Naive thymus-derived CD4-positive, alpha-beta T cell (primary cell): ENCODE measurements around the gene SATB2. TPM values are rescaled to one million over a fixed set of nuclear protein-coding genes. Genes with fewer than 3 reads are reported as not detected.
A peak's percentile ranks its signal among the peaks of the same experiment; 100 is the strongest.

ENCODE experiments used
- ATAC-seq: fragments of 150-1000 bp; cut with Tn5 transposase; 2 replicates; pipeline ENCODE4 v1.10.0; 2021; ENCODE audit warnings: mild to moderate bottlenecking, moderate library complexity
- CTCF ChIA-PET: fragments of 350-600 bp; sonication (Branson Sonifier 250); formaldehyde crosslinking; loops from one replicate; lab custom pipeline; 2021; ENCODE audit warnings: antibody characterized with exemption; lab: Charles Lee
- POLR2A ChIA-PET: fragments of 350-600 bp; sonication (Branson Sonifier 250); formaldehyde crosslinking; loops from one replicate; lab custom pipeline; 2021; ENCODE audit warnings: antibody characterized with exemption, inconsistent platforms; lab: Charles Lee
- DNase-seq, 9 donors: peaks; one replicate each; pipeline versions ENCODE4 v3.0.0 to v3.0.0-alpha.2; 2020 to 2022; ENCODE audit warnings: mixed read lengths in 1 of 9
- H3K27ac ChIP-seq: one replicate; pipeline ENCODE4 v1.7.0; 2013; ENCODE audit warnings: mild to moderate bottlenecking, low read depth, low read length, moderate library complexity
- H3K27me3 ChIP-seq, 2 donors: one replicate each; pipeline ENCODE4 v1.7.0; 2013; ENCODE audit warnings: low read length in 2 of 2, mild to moderate bottlenecking in 2 of 2, moderate library complexity in 2 of 2; ENCODE audit not compliant: control insufficient read depth in 2 of 2, insufficient read depth in 2 of 2
- H3K36me3 ChIP-seq, 3 experiments: 1 replicate in 2 of 3; 2 replicates in 1 of 3; pipeline ENCODE4 v1.7.0; 2013; ENCODE audit warnings: low read length in 3 of 3, mild to moderate bottlenecking in 3 of 3, moderate library complexity in 1 of 3; ENCODE audit not compliant: insufficient read depth in 3 of 3, control insufficient read depth in 2 of 3
- H3K4me1 ChIP-seq, 2 donors: one replicate each; pipeline ENCODE4 v1.7.0; 2013; ENCODE audit warnings: low read length in 2 of 2, mild to moderate bottlenecking in 2 of 2, moderate library complexity in 1 of 2; ENCODE audit not compliant: control insufficient read depth in 2 of 2, insufficient read depth in 2 of 2
- H3K4me3 ChIP-seq: 2 replicates; pipeline ENCODE4 v1.7.0; 2013; ENCODE audit warnings: mild to moderate bottlenecking, low read length
- H3K9me3 ChIP-seq, 3 experiments: 1 replicate in 2 of 3; 2 replicates in 1 of 3; pipeline ENCODE4 v1.7.0; 2013; ENCODE audit warnings: low read length in 3 of 3; ENCODE audit not compliant: control insufficient read depth in 2 of 3
- H3K27ac Mint-ChIP-seq, 9 donors: one replicate each; pipeline ENCODE4 v1.8.0; 2020 to 2022; ENCODE audit warnings: mixed read lengths in 9 of 9, mild to moderate bottlenecking in 8 of 9, moderate library complexity in 5 of 9, inconsistent platforms in 2 of 9
- H3K27me3 Mint-ChIP-seq, 5 donors: one replicate each; pipeline ENCODE4 v1.8.0; 2021 to 2022; ENCODE audit warnings: mixed read lengths in 5 of 5, mild to moderate bottlenecking in 1 of 5
- H3K36me3 Mint-ChIP-seq, 5 donors: one replicate each; pipeline ENCODE4 v1.8.0; 2020 to 2022; ENCODE audit warnings: mixed read lengths in 5 of 5, mild to moderate bottlenecking in 3 of 5, inconsistent platforms in 1 of 5
- H3K4me1 Mint-ChIP-seq, 7 donors: one replicate each; pipeline ENCODE4 v1.8.0; 2020 to 2022; ENCODE audit warnings: mixed read lengths in 7 of 7, mild to moderate bottlenecking in 3 of 7, inconsistent platforms in 1 of 7
- H3K4me3 Mint-ChIP-seq, 10 donors: one replicate each; pipeline ENCODE4 v1.8.0; 2020 to 2022; ENCODE audit warnings: mild to moderate bottlenecking in 10 of 10, mixed read lengths in 10 of 10, moderate library complexity in 6 of 10, inconsistent platforms in 2 of 10
- H3K9me3 Mint-ChIP-seq, 11 donors: one replicate each; pipeline ENCODE4 v1.8.0; 2020 to 2022; ENCODE audit warnings: mixed read lengths in 11 of 11, mild to moderate bottlenecking in 4 of 11, inconsistent platforms in 1 of 11, moderate library complexity in 1 of 11
- intact Hi-C, 2 donors: fragments of 100-400 bp; cut with micrococcal nuclease; formaldehyde crosslinking; loops; one replicate each; pipeline ENCODE4 v1.15.1; 2023
- polyA plus RNA-seq, 2 donors: library from polyadenylated mRNA; unstranded; fragments of 300-500 nt; fragmentation: Illumina TruSeq; gene quantifications; one replicate each; pipeline ENCODE4 v1.2.3, GENCODE V29; 2021
- total RNA-seq, 6 experiments: library from RNA in 5 of 6; stranded (reverse) in 5 of 6; gene quantifications; 1 replicate in 5 of 6; 2 replicates in 1 of 6; pipeline ENCODE4 v1.2.3 and lab custom pipeline; 2021 to 2026

SATB2 gene
- total and polyA plus RNA-seq, 7 experiments from 2014 or later, result 0.05 to 0.96 (median 0.32) TPM; not detected in 4

GRCh38 chr2:199466692-199467065, 8.9 kb upstream of the SATB2 start:
- Mint-ChIP-seq H3K9me3 (peaks cover 0 to 25% (median 11%) of the 10 kb centered on the region in 11 donors), H3K27me3 (peaks cover 66 to 91% (median 71%) of the 10 kb centered on the region in 5 donors), H3K36me3 (peaks cover 0 to 13% (median 0%) of the 10 kb centered on the region in 5 donors), H3K27ac (no peak overlapping the region), H3K4me3 (peak overlapping the region in 1 of 10 donors; percentile 13), H3K4me1 (peaks cover 3 to 69% (median 34%) of the 10 kb centered on the region in 7 donors)
- H3K27ac ChIP-seq, result no peak overlapping the region
- ATAC-seq, result no peak
- H3K9me3 ChIP-seq, result peaks cover 0 to 7% (median 0%) of the 10 kb centered on the region in 3 experiments
- H3K36me3 ChIP-seq, result no peaks in the 10 kb centered on the region
- intact Hi-C loops, result loop anchor here in 1 of 2 donors (10.0 kb wide), 1 partner anchor 1058 kb away; the partner anchor contains the start of gene SGO2
- CTCF ChIA-PET, result no interaction called here
- H3K4me1 ChIP-seq, result peaks cover 4 to 31% of the 10 kb centered on the region in 2 donors
- H3K27me3 ChIP-seq, result peaks cover 14 to 61% of the 10 kb centered on the region in 2 donors
- H3K4me3 ChIP-seq, result no peak overlapping the region
- no peak for DNase-seq
- POLR2A ChIA-PET, result no interaction called here

- Histone ChIP-seq H3K4me3 (no peak overlapping the region), H3K27ac (no peak overlapping the region), H3K9me3 (peaks cover 0 to 9% (median 0%) of the 10 kb centered on the region in 3 experiments), H3K4me1 (peaks cover 4 to 31% of the 10 kb centered on the region in 2 donors), H3K36me3 (no peaks in the 10 kb centered on the region), H3K27me3 (peaks cover 19 to 65% of the 10 kb centered on the region in 2 donors)
- no peak overlapping the region for H3K4me3 Mint-ChIP-seq
- H3K27me3 Mint-ChIP-seq, result peaks cover 69 to 91% (median 73%) of the 10 kb centered on the region in 5 donors
- H3K27ac Mint-ChIP-seq, result peak overlapping the region in 2 of 9 donors; percentile 20 to 59
- no peak for DNase-seq
- H3K36me3 Mint-ChIP-seq, result peaks cover 0 to 13% (median 0%) of the 10 kb centered on the region in 5 donors
- ATAC-seq, result no peak
- peaks cover 0 to 31% (median 14%) of the 10 kb centered on the region in 11 donors for H3K9me3 Mint-ChIP-seq
- CTCF ChIA-PET, result no interaction called here
- H3K4me1 Mint-ChIP-seq, result peaks cover 3 to 68% (median 33%) of the 10 kb centered on the region in 7 donors
- POLR2A ChIA-PET, result no interaction called here
- intact Hi-C loops, result loop anchor here in 1 of 2 donors (10.0 kb wide), 1 partner anchor 1059 kb away; the partner anchor contains the start of gene SGO2
Observed at GRCh38 chr2:199465988-199466691, 8.4 kb upstream of the SATB2 start.

- intact Hi-C loops, result loop anchor here in 1 of 2 donors (10.0 kb wide), 1 partner anchor 1059 kb away; the partner anchor contains the start of gene SGO2
- ATAC-seq (no peak), DNase-seq (no peak)
- H3K4me3 Mint-ChIP-seq, result peak overlapping the region in 6 of 10 donors; percentile 30 to 77 (median 62)
- H3K27me3 Mint-ChIP-seq, result peaks cover 69 to 90% (median 73%) of the 10 kb centered on the region in 5 donors
- H3K36me3 Mint-ChIP-seq, result peaks cover 0 to 13% (median 4%) of the 10 kb centered on the region in 5 donors
- peaks cover 0 to 38% (median 14%) of the 10 kb centered on the region in 11 donors for H3K9me3 Mint-ChIP-seq
- Histone ChIP-seq H3K27me3 (peaks cover 19 to 67% of the 10 kb centered on the region in 2 donors), H3K9me3 (peaks cover 0 to 9% (median 0%) of the 10 kb centered on the region in 3 experiments), H3K4me3 (no peak overlapping the region), H3K36me3 (no peaks in the 10 kb centered on the region), H3K4me1 (peaks cover 4 to 26% of the 10 kb centered on the region in 2 donors), H3K27ac (no peak overlapping the region)
- H3K4me1 Mint-ChIP-seq, result peaks cover 5 to 62% (median 33%) of the 10 kb centered on the region in 7 donors
- CTCF ChIA-PET, result no interaction called here
- POLR2A ChIA-PET, result no interaction called here
- peak overlapping the region in 3 of 9 donors; percentile 1 to 80 (median 67) for H3K27ac Mint-ChIP-seq
Observed at GRCh38 chr2:199465390-199465789, 7.7 kb upstream of the SATB2 start.

GRCh38 chr2:199464606-199465352, 7.0 kb upstream of the SATB2 start:
- Histone ChIP-seq H3K27me3 (peaks cover 19 to 67% of the 10 kb centered on the region in 2 donors), H3K27ac (no peak overlapping the region), H3K9me3 (peaks cover 0 to 9% (median 0%) of the 10 kb centered on the region in 3 experiments), H3K4me3 (no peak overlapping the region), H3K36me3 (no peaks in the 10 kb centered on the region), H3K4me1 (peaks cover 8 to 31% of the 10 kb centered on the region in 2 donors)
- CTCF ChIA-PET, result interaction anchor here (0.6 kb wide), 2 partner anchors 1101 to 1762 kb away, joined by 3 to 4 read pairs; no protein-coding TSS in a partner anchor
- peaks cover 11 to 62% (median 35%) of the 10 kb centered on the region in 7 donors for H3K4me1 Mint-ChIP-seq
- peaks cover 0 to 13% (median 4%) of the 10 kb centered on the region in 5 donors for H3K36me3 Mint-ChIP-seq
- intact Hi-C loops, result loop anchor here in 1 of 2 donors (10.0 kb wide), 1 partner anchor 1060 kb away; the partner anchor contains the start of gene SGO2
- H3K27me3 Mint-ChIP-seq, result peaks cover 70 to 90% (median 73%) of the 10 kb centered on the region in 5 donors
- no peak for ATAC-seq
- POLR2A ChIA-PET, result no interaction called here
- DNase-seq, result no peak
- peak overlapping the region; percentile 26 to 77 (median 62) for H3K4me3 Mint-ChIP-seq
- peaks cover 0 to 43% (median 14%) of the 10 kb centered on the region in 11 donors for H3K9me3 Mint-ChIP-seq
- peak overlapping the region in 4 of 9 donors; percentile 1 to 80 (median 55) for H3K27ac Mint-ChIP-seq

GRCh38 chr2:199463708-199464605, 6.2 kb upstream of the SATB2 start:
- H3K36me3 Mint-ChIP-seq, result peaks cover 0 to 13% (median 4%) of the 10 kb centered on the region in 5 donors
- no peak for ATAC-seq
- no peak overlapping the region for H3K27ac Mint-ChIP-seq
- Histone ChIP-seq H3K4me1 (peaks cover 10 to 25% of the 10 kb centered on the region in 2 donors), H3K27ac (no peak overlapping the region), H3K4me3 (peak overlapping the region; percentile 30), H3K27me3 (peaks cover 19 to 60% of the 10 kb centered on the region in 2 donors), H3K36me3 (peaks cover 0 to 6% (median 0%) of the 10 kb centered on the region in 3 experiments), H3K9me3 (peaks cover 0 to 9% (median 0%) of the 10 kb centered on the region in 3 experiments)
- intact Hi-C loops, result loop anchor here in 1 of 2 donors (1.0 to 10.0 kb wide), 2 partner anchors 9 to 1061 kb away; partner anchors contain the start of gene SGO2
- peaks cover 66 to 86% (median 68%) of the 10 kb centered on the region in 5 donors for H3K27me3 Mint-ChIP-seq
- no peak for DNase-seq
- peaks cover 11 to 58% (median 31%) of the 10 kb centered on the region in 7 donors for H3K4me1 Mint-ChIP-seq
- POLR2A ChIA-PET, result no interaction called here
- CTCF ChIA-PET, result interaction anchor here (0.6 kb wide), 2 partner anchors 1101 to 1761 kb away, joined by 3 to 4 read pairs; no protein-coding TSS in a partner anchor
- peaks cover 0 to 47% (median 14%) of the 10 kb centered on the region in 11 donors for H3K9me3 Mint-ChIP-seq
- H3K4me3 Mint-ChIP-seq, result peak overlapping the region in 9 of 10 donors; percentile 34 to 77 (median 61)
